ENCODE measurements around the gene SETD1A.

Gene SETD1A

DNA sequence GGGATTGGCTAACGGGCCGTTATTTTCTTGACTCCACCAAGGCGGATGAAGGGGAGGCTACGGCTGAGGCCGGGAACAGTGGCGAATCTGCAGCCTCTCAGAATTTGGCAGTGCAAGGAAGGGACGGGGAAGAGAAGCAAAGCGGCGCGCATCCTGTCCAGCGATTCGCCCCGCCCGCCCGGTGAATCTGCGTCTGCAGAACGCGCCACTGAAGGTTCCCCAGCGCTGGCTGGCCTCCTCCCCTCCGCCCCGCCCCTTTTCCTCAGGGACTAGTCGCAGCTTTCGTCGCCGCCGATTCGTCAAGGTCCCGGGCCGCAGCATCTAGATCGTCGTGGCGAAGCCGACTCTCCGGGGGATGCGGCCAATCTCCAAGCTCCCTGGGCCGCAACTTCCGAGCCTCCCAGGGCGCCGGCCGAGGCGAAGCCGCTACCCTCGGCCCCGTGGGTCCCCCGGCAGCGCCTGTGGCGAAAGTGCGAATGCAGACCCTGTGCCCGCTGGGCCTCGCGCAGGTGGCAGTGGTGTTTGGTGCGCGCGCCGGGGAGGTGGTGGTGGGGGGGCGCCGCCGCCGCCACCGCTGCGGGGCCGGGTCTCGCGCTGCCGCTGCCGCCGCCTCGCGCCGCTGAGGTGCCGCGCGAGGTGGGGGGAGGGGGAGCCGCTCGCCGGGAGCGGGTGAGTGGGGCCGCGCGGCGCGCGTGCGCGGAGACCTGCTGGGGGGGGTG is at the start of gene SETD1A:
SETD1A (plus strand) TSS at position 299 of the 719 bp plus-strand sequence. CDS start 978 bp downstream, outside the sequence.
- Histone ChIP-seq H3K4me3 (peak within 1 kb of the TSS; percentile 59 to 93 (median 81)), H3K27ac (peak within 1 kb of the TSS; percentile 89 to 100 (median 99))

- Histone ChIP-seq H3K27ac (peak overlapping the region in 2 of 21 experiments; percentile 36 to 60), H3K4me3 (no peak overlapping the region)
Observed at GRCh38 chr16:30910427-30911029, 47.0 kb upstream of the SETD1A start.

DNA sequence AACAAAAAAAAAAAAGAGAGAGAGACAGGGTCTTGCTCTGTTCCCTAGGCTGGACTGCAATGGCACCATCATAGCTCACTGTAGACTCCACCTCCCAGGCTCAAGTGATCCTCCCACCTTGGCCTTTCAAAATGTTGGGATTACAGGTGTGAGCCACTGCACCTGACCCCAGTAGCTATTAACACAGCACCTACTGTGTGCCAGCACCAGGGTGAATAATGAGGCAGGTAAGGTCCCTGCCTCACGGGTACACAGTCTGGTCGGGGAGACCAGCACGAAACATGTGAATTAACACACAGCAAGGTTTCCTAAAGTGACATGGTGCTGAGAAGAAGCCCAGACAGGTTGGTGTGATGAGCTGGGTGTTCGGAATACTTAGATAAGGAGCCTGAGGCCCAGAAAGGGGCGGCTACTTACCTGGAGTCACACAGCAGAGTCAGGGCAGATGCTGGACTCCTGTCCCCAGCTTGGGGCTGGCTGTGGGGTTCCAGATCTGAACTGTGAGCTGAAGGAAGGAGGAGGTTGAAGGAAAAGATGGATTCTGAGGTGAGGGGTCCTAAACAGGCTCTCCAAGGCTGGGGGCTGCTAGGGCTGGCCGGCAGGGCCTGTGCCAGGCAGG is 44.7 kb upstream of the SETD1A start:
- Histone ChIP-seq H3K27ac (peak overlapping the region in 1 of 21 experiments; percentile 26), H3K4me3 (no peak overlapping the region)

- Histone ChIP-seq H3K27ac (no peak overlapping the region), H3K4me3 (no peak overlapping the region)
Observed at GRCh38 chr16:30914830-30915229, 42.7 kb upstream of the SETD1A start.

DNA sequence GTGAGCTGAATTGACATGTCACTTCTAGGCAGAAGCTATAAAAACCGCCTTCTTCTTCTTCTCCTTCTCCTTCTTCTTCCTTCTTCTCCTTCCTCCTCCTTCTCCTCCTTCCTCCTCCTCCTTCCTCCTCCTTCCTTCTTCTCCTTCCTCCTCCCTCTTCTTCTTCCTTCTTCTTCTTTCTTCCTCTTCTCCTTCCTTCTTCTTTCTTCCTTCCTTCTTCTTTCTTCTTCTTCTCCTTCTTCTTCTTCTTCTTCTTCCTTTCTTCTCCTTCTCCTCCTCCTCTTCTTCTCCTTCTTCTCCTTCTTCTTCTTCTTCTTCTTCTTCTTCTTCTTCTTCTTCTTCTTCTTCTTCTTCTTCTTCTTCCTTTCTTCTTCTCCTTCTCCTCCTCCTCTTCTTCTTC is 38.9 kb upstream of the SETD1A start:
- no peak overlapping the region for H3K27ac ChIP-seq
- no peak overlapping the region for H3K4me3 ChIP-seq

- H3K27ac ChIP-seq = peak overlapping the region in 1 of 21 experiments; percentile 94
- no peak overlapping the region for H3K4me3 ChIP-seq
Observed at GRCh38 chr16:30920891-30921290, 36.7 kb upstream of the SETD1A start.

GRCh38 chr16:30921459-30921747 is 36.2 kb upstream of the SETD1A start:
- Histone ChIP-seq H3K27ac (peak overlapping the region in 15 of 21 experiments; percentile 5 to 96 (median 91)), H3K4me3 (peak overlapping the region; percentile 45 to 91 (median 67))

GRCh38 chr16:30921748-30922419 is 35.7 kb upstream of the SETD1A start:
- H3K27ac ChIP-seq = peak overlapping the region in 20 of 21 experiments; percentile 5 to 96 (median 87)
- H3K4me3 ChIP-seq = peak overlapping the region; percentile 45 to 91 (median 67)

DNA sequence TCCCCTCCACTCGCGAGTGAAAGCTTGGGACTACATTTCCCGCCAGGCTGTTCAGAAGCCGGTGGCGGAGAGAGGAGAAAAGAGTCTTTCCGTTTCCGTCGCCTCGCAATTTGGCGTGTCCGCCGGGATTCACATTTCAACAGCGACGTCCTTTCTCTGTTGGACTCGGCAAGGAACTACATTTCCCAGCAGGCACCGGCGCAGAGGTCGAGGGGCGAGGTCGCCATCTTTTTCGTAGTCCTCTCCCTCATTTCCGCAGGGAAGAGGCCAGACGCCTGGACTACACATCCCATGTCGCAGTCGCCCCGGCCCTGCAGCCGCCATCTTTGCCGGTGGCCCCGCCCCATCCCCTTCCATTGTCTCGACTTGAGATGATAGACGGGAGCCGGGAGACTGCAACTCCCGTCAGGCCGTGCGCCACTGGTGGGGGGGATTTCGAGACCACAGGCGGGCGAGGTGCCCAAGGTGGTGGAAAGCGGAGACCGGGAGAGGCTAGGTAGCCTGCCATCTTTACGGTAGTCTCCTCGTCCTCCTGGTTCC is 35.1 kb upstream of the SETD1A start:
- Histone ChIP-seq H3K4me3 (peak overlapping the region; percentile 48 to 91 (median 73)), H3K27ac (peak overlapping the region; percentile 24 to 96 (median 91))

DNA sequence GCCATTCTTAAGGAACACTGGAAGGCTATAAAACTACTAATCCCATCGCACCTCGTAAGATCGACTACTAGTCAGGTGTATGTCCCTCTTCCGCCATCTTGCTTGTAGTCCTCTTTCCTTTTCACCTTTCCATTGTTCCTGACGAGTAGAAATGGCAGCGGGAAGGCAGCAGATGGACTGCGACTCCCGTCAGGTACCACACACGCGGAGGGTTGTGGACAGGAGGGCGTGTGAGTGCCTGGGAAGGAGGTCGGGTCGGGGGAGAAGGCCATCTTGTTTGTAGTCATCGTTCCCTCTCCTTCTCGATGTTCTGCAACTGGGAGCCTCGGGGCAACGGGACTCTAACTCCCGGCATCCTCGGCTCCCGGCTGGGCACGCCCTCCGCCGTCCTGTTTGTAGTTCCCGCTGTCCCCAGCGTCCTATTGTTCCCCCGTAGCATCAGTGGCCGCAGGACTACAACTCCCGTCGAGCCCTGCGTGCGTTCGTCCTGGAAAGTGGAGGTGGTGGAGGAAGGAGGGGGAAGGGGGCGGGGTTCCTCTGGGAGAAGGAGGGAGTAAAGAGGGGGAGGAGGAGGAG is 34.5 kb upstream of the SETD1A start:
- H3K27ac ChIP-seq = peak overlapping the region; percentile 24 to 96 (median 91)
- H3K4me3 ChIP-seq = peak overlapping the region; percentile 67 to 91 (median 73)

- H3K4me3 ChIP-seq = peak within 1 kb of the TSS; percentile 67 to 91 (median 73)
Observed at GRCh38 chr16:30923554-30924075, 33.9 kb upstream of the SETD1A start, which contains the start of gene FBXL19. TSS of gene FBXL19 (plus strand) at chr16:30923572. CDS start at chr16:30925755, 2,183 bp downstream.

GRCh38 chr16:30924076-30924912 is 33.3 kb upstream of the SETD1A start:
- H3K27ac ChIP-seq = peak overlapping the region; percentile 47 to 96 (median 91)

More at GRCh38 chr16:30923554-30924075, 33.9 kb upstream of the SETD1A start, which contains the start of gene FBXL19:
- peak within 1 kb of the TSS; percentile 47 to 96 (median 91) for H3K27ac ChIP-seq

GRCh38 chr16:30924913-30925631 is 32.5 kb upstream of the SETD1A start:
- Histone ChIP-seq H3K4me3 (peak overlapping the region in 6 of 7 experiments; percentile 67 to 91 (median 78)), H3K27ac (peak overlapping the region in 13 of 21 experiments; percentile 21 to 95 (median 91))

More at GRCh38 chr16:30924076-30924912, 33.3 kb upstream of the SETD1A start:
- peak overlapping the region; percentile 67 to 91 (median 73) for H3K4me3 ChIP-seq

DNA sequence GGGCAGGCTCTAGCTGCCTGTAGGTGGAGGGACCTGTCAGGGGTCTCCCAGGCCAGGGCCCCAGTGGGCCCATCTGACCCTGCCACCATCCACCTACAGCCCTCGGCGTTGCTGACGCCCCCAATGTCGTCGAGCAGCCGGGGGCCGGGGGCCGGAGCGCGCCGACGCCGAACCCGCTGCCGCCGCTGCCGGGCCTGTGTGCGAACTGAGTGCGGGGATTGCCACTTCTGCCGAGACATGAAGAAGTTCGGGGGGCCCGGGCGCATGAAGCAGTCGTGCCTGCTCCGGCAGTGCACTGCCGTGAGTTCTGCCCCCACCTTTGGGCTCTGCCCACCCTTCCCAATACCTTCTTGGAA is 31.9 kb upstream of the SETD1A start:
- peak overlapping the region in 4 of 21 experiments; percentile 86 to 94 (median 90) for H3K27ac ChIP-seq
- H3K4me3 ChIP-seq = no peak overlapping the region

DNA sequence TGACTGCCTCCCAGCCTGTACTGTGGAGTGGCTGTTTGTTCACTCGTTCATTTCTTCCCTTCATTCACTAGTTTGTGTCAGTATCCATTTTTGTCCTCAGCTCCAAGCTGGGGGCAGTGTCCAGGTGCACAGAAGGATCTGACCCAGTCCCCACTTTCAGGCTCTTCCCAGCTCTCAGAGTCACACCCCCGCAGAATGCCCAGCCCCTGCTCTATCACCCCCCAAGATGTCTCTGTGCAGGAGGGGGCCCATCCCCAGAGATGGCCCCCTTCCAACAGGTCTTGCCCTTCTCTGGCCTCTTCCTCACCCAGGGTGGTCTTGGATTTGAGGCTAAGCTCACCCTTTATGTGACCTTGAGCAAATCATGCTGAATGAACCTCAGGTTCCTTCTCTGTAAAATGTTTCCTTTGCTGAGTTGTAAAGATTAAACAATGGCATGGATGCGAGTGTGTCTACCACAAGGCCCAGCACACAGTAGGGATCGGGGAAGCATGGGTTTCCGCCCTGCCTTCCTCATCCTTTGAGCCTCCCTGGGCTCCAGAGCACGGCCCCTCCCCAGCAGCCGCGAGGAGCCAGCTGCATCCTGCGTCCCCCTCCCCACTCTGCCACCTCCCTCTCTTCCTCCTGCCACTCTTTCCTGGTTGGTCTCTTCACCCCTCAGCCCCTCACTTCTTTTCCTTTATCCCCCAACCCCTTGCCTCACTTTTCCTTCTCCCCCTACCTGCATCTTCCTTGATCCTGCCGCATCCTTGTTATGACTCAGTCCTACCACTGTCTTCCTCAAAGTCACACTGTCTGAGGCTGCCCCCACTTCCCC is 31.4 kb upstream of the SETD1A start:
- Histone ChIP-seq H3K27ac (no peak overlapping the region), H3K4me3 (no peak overlapping the region)

- H3K27ac ChIP-seq = peak overlapping the region in 15 of 21 experiments; percentile 4 to 81 (median 67)
Observed at GRCh38 chr16:30926937-30927788, 30.4 kb upstream of the SETD1A start.

More at GRCh38 chr16:30926937-30927788, 30.4 kb upstream of the SETD1A start:
- H3K4me3 ChIP-seq = peak overlapping the region in 4 of 7 experiments; percentile 2 to 35 (median 26)

Data from skin epidermis (tissue), 12 donors.